GM19452 (cell line): ENCODE measurements around the gene IMPACT.
A peak's percentile ranks its signal among the peaks of the same experiment; 100 is the strongest.

Source experiments
- ATAC-seq: cut with Tn5 transposase; IDR thresholded peaks from one replicate; pipeline ENCODE4 v1.9.1; 2021; ENCODE audit not compliant: unreplicated experiment

The IMPACT gene

DNA sequence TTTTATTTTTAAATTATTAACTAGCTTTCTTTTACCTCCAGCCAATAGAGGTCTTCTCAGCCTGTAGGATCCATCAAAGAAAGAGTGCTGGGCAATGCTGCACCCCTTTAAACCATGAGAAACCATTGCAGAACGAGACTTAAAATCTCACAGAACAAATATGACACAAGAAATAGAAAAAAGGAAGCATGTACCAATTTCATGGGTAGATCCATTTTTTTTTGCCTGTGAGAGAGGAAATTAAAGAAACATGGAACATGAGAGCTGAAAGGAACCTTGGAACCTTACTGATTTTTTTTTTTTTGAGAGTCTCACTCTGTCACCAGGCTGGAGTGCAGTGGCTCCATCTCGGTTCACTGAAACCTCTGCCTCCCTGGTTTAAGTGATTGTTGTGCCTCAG lies 47.9 kb downstream of the IMPACT start:
- ATAC-seq: no peak

DNA sequence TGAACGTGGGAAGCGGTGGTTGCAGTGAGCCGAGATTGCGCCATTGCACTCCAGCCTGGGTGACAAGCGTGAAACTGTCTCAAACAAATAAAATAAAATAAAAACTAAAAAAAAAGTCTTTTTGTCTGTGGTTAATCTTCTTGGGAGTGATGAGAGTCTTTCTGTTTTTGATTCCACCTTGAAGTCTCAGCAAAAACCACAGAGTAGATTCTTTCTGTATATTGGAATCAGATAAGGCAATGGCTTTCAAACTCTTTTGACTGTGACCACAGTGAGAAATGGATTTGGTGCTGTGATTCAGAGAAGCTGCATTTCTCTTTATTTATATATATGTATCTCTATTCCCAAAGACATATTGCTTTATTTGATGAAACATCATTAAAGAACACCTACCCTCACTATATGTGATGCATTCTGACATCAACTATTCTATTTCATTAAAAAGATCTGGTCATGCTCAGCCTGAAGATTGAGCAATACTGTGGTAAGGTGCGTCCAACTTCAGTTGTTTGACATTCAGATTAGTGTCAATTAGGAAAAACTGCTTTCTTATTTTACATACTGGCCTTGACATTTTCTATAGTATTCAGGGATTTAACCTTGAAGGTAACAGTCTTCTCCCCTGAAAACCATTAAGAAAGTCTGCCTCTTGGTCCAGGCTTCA lies 49.6 kb downstream of the IMPACT start:
- ATAC-seq: no peak

DNA sequence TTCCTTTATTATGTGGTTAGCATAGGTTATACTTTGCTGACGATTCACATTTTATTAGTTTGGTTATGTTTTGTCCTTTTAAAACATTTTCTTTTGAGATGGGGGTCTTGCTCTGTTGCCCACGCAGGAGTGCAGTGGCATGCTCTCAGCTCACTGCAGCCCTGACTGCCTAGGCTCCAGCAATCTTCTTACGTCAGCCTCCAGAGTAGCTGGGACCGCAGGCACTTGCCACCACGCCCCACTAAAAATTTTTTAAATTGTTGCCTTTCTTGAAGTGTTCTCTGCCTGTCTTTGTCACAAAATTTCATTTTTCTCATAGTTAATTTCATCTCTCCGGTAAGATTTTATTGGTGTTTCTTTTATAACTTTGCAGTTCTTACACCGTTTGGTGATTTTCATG lies 52.9 kb downstream of the IMPACT start:
- ATAC-seq: no peak

- no peak for ATAC-seq
Observed at GRCh38 chr18:24482821-24483220, 56.4 kb downstream of the IMPACT start.

GRCh38 chr18:24485681-24486080 lies 59.2 kb downstream of the IMPACT start:
- ATAC-seq: no peak

DNA sequence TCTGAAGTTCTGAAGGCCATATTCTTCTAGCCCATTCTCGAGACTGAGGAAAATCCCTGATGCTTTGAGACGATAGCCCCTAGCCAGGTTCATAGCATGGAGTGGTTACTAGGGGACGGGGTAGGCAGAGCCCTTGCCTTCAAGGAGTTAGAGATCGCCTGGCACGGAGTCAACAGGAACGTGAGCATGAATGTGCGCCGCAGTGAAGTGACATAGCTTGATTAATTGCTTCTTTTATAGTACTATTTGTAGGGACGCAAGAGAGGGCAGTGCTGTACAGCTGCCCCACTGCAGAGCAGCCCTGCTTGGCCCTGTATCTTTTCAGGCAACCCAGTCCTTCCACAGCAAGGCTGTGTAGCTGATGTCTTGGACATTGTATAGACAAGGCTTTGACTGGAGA lies 60.2 kb downstream of the IMPACT start:
- ATAC-seq: no peak

- ATAC-seq: no peak
Observed at GRCh38 chr18:24488824-24489493, 62.5 kb downstream of the IMPACT start.

DNA sequence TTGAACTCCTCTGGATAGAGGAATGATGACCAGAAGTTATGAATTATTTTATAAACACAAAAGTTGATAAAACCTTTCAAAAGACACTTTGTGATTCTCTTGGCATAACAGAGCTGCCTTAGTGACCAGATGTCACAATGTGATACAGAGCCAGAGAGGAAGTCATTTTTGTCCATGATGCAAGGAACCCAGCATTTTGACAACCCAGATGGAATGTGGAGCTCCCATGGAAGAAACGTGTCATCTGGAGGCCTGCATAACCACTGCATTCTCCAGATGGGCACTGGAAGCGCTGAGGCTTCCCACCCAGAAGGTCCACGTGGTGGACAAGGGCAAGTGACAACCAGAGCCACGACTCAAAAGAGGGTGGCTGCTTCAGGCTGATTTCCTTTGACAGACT lies 64.1 kb downstream of the IMPACT start:
- ATAC-seq: no peak

- ATAC-seq: peak; percentile 87
Observed at GRCh38 chr18:24491927-24492834, 65.7 kb downstream of the IMPACT start.

GRCh38 chr18:24494586-24494985 lies 68.1 kb downstream of the IMPACT start:
- no peak for ATAC-seq

- ATAC-seq: no peak
Observed at GRCh38 chr18:24497031-24497754, 70.7 kb downstream of the IMPACT start.

GRCh38 chr18:24499814-24500213 lies 73.3 kb downstream of the IMPACT start:
- ATAC-seq: no peak

DNA sequence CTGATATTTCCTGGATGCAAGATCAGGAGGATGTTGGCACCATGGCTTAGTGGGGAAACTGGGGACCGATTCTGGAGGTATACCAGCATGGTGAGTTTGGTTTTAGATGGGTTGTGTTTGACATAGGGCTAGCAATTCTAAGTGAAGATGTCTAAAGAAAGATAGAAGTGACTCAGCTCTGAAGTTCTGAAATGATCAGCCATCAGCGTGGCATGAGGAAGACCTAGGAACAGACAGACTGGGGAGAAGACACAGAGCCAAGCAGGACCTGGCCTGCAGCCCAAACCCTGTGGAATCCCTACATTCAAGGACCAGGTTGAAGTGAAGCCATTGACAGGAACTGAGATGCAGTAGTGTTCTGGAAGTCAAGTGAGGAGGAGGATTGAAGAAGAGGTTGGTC lies 73.7 kb downstream of the IMPACT start:
- no peak for ATAC-seq

DNA sequence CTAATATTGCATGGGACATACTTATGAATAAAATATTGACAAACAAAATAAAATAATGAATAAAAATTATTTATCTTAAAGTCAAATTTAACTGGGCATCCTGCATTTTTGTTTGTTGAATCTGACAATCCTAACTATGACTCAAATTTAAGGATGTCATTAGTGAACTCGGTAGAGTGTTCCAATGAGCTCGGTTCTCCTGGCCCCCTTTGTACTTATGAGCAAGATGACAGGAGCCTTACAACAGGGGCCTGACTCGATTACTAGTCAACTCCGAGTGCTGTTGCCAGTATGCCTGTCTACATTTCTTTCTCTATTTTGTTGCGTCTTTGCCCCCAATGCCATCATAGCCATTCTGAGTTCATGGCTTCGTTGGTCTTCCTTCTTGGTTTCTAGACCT lies 74.3 kb downstream of the IMPACT start:
- no peak for ATAC-seq

GRCh38 chr18:24502667-24503523 lies 76.4 kb downstream of the IMPACT start:
- ATAC-seq: no peak
